Kidney (tissue), 14 donors: ENCODE measurements around the gene SLC8A2. TPM values are rescaled to one million over a fixed set of nuclear protein-coding genes. Genes with fewer than 3 reads are reported as not detected.

ENCODE experiments used
- DNase-seq, 5 donors: peaks; one replicate each; pipeline ENCODE4 v3.0.0-alpha.2; 2013 to 2020
- FAIRE-seq: peaks from 2 replicates; lab custom pipeline; 2012; peaks lifted over from hg19 to GRCh38; lab: Jason Lieb, UNC
- H3K27ac ChIP-seq, 2 donors: one replicate each; pipeline ENCODE4 v1.7.0; 2013; ENCODE audit warnings: low read depth in 2 of 2, low read length in 2 of 2, inconsistent platforms in 1 of 2
- H3K27me3 ChIP-seq: one replicate; pipeline ENCODE4 v1.7.1; 2013; ENCODE audit warnings: low read length, inconsistent platforms; ENCODE audit not compliant: control insufficient read depth, insufficient read depth
- H3K36me3 ChIP-seq, 3 donors: one replicate each; pipeline versions ENCODE4 v1.7.0 to v1.7.1; 2013; ENCODE audit warnings: low read length in 3 of 3, control low read depth in 1 of 3, inconsistent platforms in 1 of 3; ENCODE audit not compliant: insufficient read depth in 3 of 3, control insufficient read depth in 2 of 3
- H3K4me1 ChIP-seq, 3 donors: one replicate each; pipeline versions ENCODE4 v1.7.0 to v1.7.1; 2013; ENCODE audit warnings: low read length in 3 of 3, inconsistent platforms in 1 of 3, low read depth in 1 of 3; ENCODE audit not compliant: control insufficient read depth in 2 of 3, insufficient read depth in 2 of 3
- H3K4me3 ChIP-seq, 3 donors: one replicate each; pipeline versions ENCODE4 v1.7.0 to v1.8.1; 2013; ENCODE audit warnings: low read length in 3 of 3, control low read depth in 1 of 3, inconsistent platforms in 1 of 3
- H3K9ac ChIP-seq, 3 donors: one replicate each; pipeline versions ENCODE4 v1.7.0 to v1.7.1; 2013; ENCODE audit warnings: low read length in 3 of 3, control low read depth in 1 of 3, inconsistent platforms in 1 of 3
- H3K9me3 ChIP-seq, 3 donors: one replicate each; pipeline versions ENCODE4 v1.7.0 to v1.7.1; 2013; ENCODE audit warnings: low read length in 3 of 3, control low read depth in 1 of 3, inconsistent platforms in 1 of 3; ENCODE audit not compliant: control insufficient read depth in 2 of 3, insufficient read depth in 1 of 3
- CTCF ChIP-seq: IDR thresholded peaks from 3 replicates; pipeline ENCODE4 v1.5.1; 2012; ENCODE audit warnings: mild to moderate bottlenecking, moderate library complexity, borderline replicate concordance; ENCODE audit not compliant: insufficient read depth; ENCODE audit errors: extremely low read depth
- intact Hi-C: fragments of 100-400 bp; cut with DNase I; formaldehyde crosslinking; loops from one replicate; pipeline ENCODE4 v1.11.1; 2022
- polyA plus RNA-seq: library from polyadenylated mRNA; stranded (reverse); fragments of 350-450 nt; fragmentation: Illumina TruSeq; extraction: RNeasy Lipid Tissue Mini Kit (QIAGEN cat#74804); gene quantifications from one replicate; pipeline ENCODE4 v1.2.3, GENCODE V29; 2014; ENCODE audit warnings: low read depth, low replicate concordance; ENCODE audit not compliant: insufficient read depth
- total RNA-seq: library from RNA; stranded (reverse); fragmentation: NEBNext Ultra II Directional; extraction: Animal tissue kit (Norgen Biotek cat#: 25700); gene quantifications from one replicate; pipeline ENCODE4 v1.2.1, GENCODE V29; 2021
- donor health status: control.
- donor health status: control.
- donor health status: control.
- donor health status: control.
- donor health status: control.
- donor health status: DM: yes; HTN: yes; CAD: no.
- donor health status: Normal renal cell carcinoma (clear cell type).

The SLC8A2 gene
- total and polyA plus RNA-seq, 2 donors from 2014 or later, result 0.94 TPM; not detected in 1

GRCh38 chr19:47421244-47421786 lies 50.4 kb downstream of the SLC8A2 start:
- Histone ChIP-seq H3K9ac (no peak overlapping the region), H3K27me3 (peaks cover 24% of the 10 kb centered on the region), H3K27ac (no peak overlapping the region), H3K4me3 (no peak overlapping the region), H3K9me3 (no peaks in the 10 kb centered on the region), H3K36me3 (no peaks in the 10 kb centered on the region), H3K4me1 (peaks cover 0 to 2% (median 0%) of the 10 kb centered on the region in 3 donors)
- intact Hi-C loops, result no loop called here
- no peak for TF ChIP-seq CTCF
- DNase-seq (peak in 1 of 5 donors; percentile 45), FAIRE-seq (no peak)

- Histone ChIP-seq H3K27ac (no peak overlapping the region), H3K9ac (no peak overlapping the region), H3K9me3 (no peaks in the 10 kb centered on the region), H3K27me3 (peaks cover 24% of the 10 kb centered on the region), H3K4me3 (no peak overlapping the region), H3K4me1 (peaks cover 0 to 2% (median 0%) of the 10 kb centered on the region in 3 donors), H3K36me3 (no peaks in the 10 kb centered on the region)
- TF ChIP-seq CTCF, result no peak
- FAIRE-seq, result no peak
- intact Hi-C loops, result loop anchor here (10.0 kb wide), 1 partner anchor 125 kb away; no protein-coding TSS in a partner anchor
- DNase-seq, result peak in 2 of 5 donors; percentile 23 to 56
These were observed 51.9 kb downstream of the SLC8A2 start for GRCh38 chr19:47419789-47420188.

GRCh38 chr19:47419030-47419783 lies 52.5 kb downstream of the SLC8A2 start, which contains the start of gene MEIS3:
MEIS3 (minus strand) TSS chr19:47419527; CDS start chr19:47419081, 446 bp downstream.
- intact Hi-C loops, result loop anchor here (10.0 kb wide), 1 partner anchor 124 kb away; no protein-coding TSS in a partner anchor
- TF ChIP-seq CTCF, result no peak
- DNase-seq (peak in 3 of 5 donors; percentile 17 to 77 (median 74)), FAIRE-seq (no peak)
- H3K9ac ChIP-seq, result no peak within 1 kb of the TSS
- peak within 1 kb of the TSS in 2 of 3 donors; percentile 17 to 39 for H3K4me3 ChIP-seq
- no peaks in the 10 kb centered on the region for H3K9me3 ChIP-seq
- H3K36me3 ChIP-seq, result no peaks in the 10 kb centered on the region
- H3K4me1 ChIP-seq, result peaks cover 0 to 2% (median 0%) of the 10 kb centered on the region in 3 donors
- peaks cover 24% of the 10 kb centered on the region for H3K27me3 ChIP-seq
- no peak within 1 kb of the TSS for H3K27ac ChIP-seq
